GM18517 (cell line): ENCODE measurements around the gene IL32.
"Not testable (repeated sequence)": the region's sequence is repeated elsewhere in the genome, so short reads cannot be mapped to it uniquely, and the experiment has no call there.

Experiments
- ATAC-seq: cut with Tn5 transposase; IDR thresholded peaks from one replicate; pipeline ENCODE4 v1.9.1; 2021; ENCODE audit warnings: mild to moderate bottlenecking, moderate library complexity; ENCODE audit not compliant: unreplicated experiment

Gene IL32

GRCh38 chr16:3051009-3051408 lies 14.4 kb upstream of the IL32 start:
- ATAC-seq: no peak

- no peak for ATAC-seq
Measured at GRCh38 chr16:3051494-3051893, 13.9 kb upstream of the IL32 start.

- ATAC-seq: not testable (repeated sequence)
Measured at GRCh38 chr16:3052571-3053329, 12.7 kb upstream of the IL32 start.

GRCh38 chr16:3053330-3053710 lies 12.1 kb upstream of the IL32 start:
- ATAC-seq: not testable (repeated sequence)

- no peak for ATAC-seq
Measured at GRCh38 chr16:3054965-3055733, 10.3 kb upstream of the IL32 start.

GRCh38 chr16:3055734-3056115 lies 9.7 kb upstream of the IL32 start:
- not testable (repeated sequence) for ATAC-seq

- no peak for ATAC-seq
Measured at GRCh38 chr16:3056336-3057180, 8.9 kb upstream of the IL32 start.

- ATAC-seq: no peak
Measured at GRCh38 chr16:3057181-3058138, 8.0 kb upstream of the IL32 start.

- ATAC-seq: no peak
Measured at GRCh38 chr16:3058139-3059030, 7.1 kb upstream of the IL32 start.

GRCh38 chr16:3059041-3059722 lies 6.3 kb upstream of the IL32 start:
- peak; percentile 61 for ATAC-seq

- no peak for ATAC-seq
Measured at GRCh38 chr16:3059723-3060242, 5.7 kb upstream of the IL32 start.

- no peak for ATAC-seq
Measured at GRCh38 chr16:3060339-3061127, 4.9 kb upstream of the IL32 start.

GRCh38 chr16:3062553-3062952 lies 2.9 kb upstream of the IL32 start:
- ATAC-seq: no peak

- ATAC-seq: no peak
Measured at GRCh38 chr16:3063625-3064386, 1.6 kb upstream of the IL32 start.

GRCh38 chr16:3065742-3066439 lies 451 bp downstream of the IL32 start:
- ATAC-seq: no peak

GRCh38 chr16:3066440-3066748 lies 954 bp downstream of the IL32 start:
- no peak for ATAC-seq

- ATAC-seq: no peak
Measured at GRCh38 chr16:3068487-3068886, 3.0 kb downstream of the IL32 start.
